Spleen (tissue), 11 donors: Measurements from ENCODE around the gene HERC5. TPM values are rescaled to one million over a fixed set of nuclear protein-coding genes. Genes with fewer than 3 reads are reported as not detected.

Source experiments
- DNase-seq: peaks from one replicate; pipeline ENCODE4 v3.0.0-alpha.2; 2020
- H3K27ac ChIP-seq, 8 donors: fragments of 200-600 bp; sonication (generic) in 7 of 8; 1 replicate in 4 of 8; 2 replicates in 4 of 8; pipeline versions ENCODE4 v1.5.0 to v1.8.0; 2016 to 2021; ENCODE audit warnings: inconsistent platforms in 4 of 8, mild to moderate bottlenecking in 4 of 8, moderate library complexity in 1 of 8
- H3K27me3 ChIP-seq, 7 donors: fragments of 200-600 bp; sonication (generic) in 6 of 7; replicated peaks in 1 of 7; 1 replicate in 4 of 7; 2 replicates in 3 of 7; pipeline versions ENCODE4 v1.5.0 to v1.8.0; 2016 to 2021; ENCODE audit warnings: inconsistent platforms in 3 of 7, mild to moderate bottlenecking in 1 of 7
- H3K36me3 ChIP-seq, 6 donors: fragments of 200-600 bp; sonication (generic) in 5 of 6; 1 replicate in 4 of 6; 2 replicates in 2 of 6; pipeline versions ENCODE4 v1.5.0 to v1.8.0; 2016 to 2021; ENCODE audit warnings: inconsistent platforms in 2 of 6
- H3K4me1 ChIP-seq, 6 donors: fragments of 200-600 bp; sonication (generic) in 5 of 6; 1 replicate in 3 of 6; 2 replicates in 3 of 6; pipeline versions ENCODE4 v1.5.0 to v1.8.0; 2016 to 2021; ENCODE audit warnings: inconsistent platforms in 3 of 6
- H3K4me3 ChIP-seq, 8 donors: fragments of 200-600 bp; sonication (generic) in 7 of 8; 1 replicate in 4 of 8; 2 replicates in 4 of 8; pipeline versions ENCODE4 v1.5.0 to v1.8.0; 2016 to 2021; ENCODE audit warnings: inconsistent platforms in 4 of 8, mild to moderate bottlenecking in 4 of 8, moderate library complexity in 2 of 8
- H3K9me3 ChIP-seq, 8 donors: fragments of 200-600 bp; sonication (generic) in 7 of 8; 1 replicate in 4 of 8; 2 replicates in 4 of 8; pipeline versions ENCODE4 v1.5.0 to v1.8.0; 2016 to 2021; ENCODE audit warnings: inconsistent platforms in 4 of 8
- CTCF ChIP-seq, 11 experiments: fragments of 200-600 bp in 7 of 11; fragments of 450-650 bp in 4 of 11; sonication (generic) in 4 of 11; IDR thresholded peaks in 8 of 11; conservative IDR thresholded peaks in 3 of 11; 1 replicate in 7 of 11; 2 replicates in 4 of 11; pipeline versions ENCODE4 v1.4.0 to v1.8.0; 2016 to 2021; ENCODE audit warnings: antibody characterized with exemption in 11 of 11, inconsistent platforms in 4 of 11, mild to moderate bottlenecking in 1 of 11
- POLR2A ChIP-seq, 3 donors: fragments of 450-650 bp; IDR thresholded peaks; one replicate each; pipeline ENCODE4 v1.5.1; 2017; ENCODE audit warnings: antibody characterized with exemption in 3 of 3, mild to moderate bottlenecking in 1 of 3
- POLR2AphosphoS5 ChIP-seq, 3 donors: sonication (generic); formaldehyde crosslinking; IDR thresholded peaks; one replicate each; pipeline ENCODE4 v1.5.1; 2017; ENCODE audit warnings: antibody characterized with exemption in 3 of 3
- WGBS, 5 donors: extraction: QIAGEN DNeasy Blood & Tissue Kit in 3 of 5; methylation state at CpG; one replicate each; pipeline versions ENCODE4 v1.1.5 to v1.1.7; 2013 to 2018; 5-methylcytosine and 5-hydroxymethylcytosine counted together
- intact Hi-C: fragments of 100-400 bp; cut with DNase I; formaldehyde crosslinking; loops from one replicate; pipeline ENCODE4 v1.15.0; 2023; ENCODE audit warnings: low total_unique reads
- polyA plus RNA-seq, 3 donors: library from polyadenylated mRNA; stranded (reverse); fragments of 200-250 nt; gene quantifications; one replicate each; pipeline ENCODE4 v1.2.1, GENCODE V29; 2013
- total RNA-seq, 7 donors: library from RNA; depleted of rRNA in 3 of 7; stranded (reverse); fragments of >200 nt in 3 of 7; fragmentation: NEBNext Ultra II Directional in 4 of 7; extraction: Animal tissue kit (Norgen Biotek cat#: 25700) in 4 of 7; gene quantifications; one replicate each; pipeline versions ENCODE4 v1.1.0 to v1.2.1, GENCODE V29; 2016 to 2021
- donor health status: healthy with polysubstance abuse.
- donor health status: DM: no; HTN: no; CAD: no; lungs with moderate emphysema.
- donor health status: DM: no; HTN: no; CAD: no.
- donor health status: Bipolar disorder and iron deficiency.
- donor health status: healthy.
- donor health status: DM: no; HTN: no; CAD: no.
- donor health status: DM: yes; HTN: yes; CAD: no.

The HERC5 gene
- total and polyA plus RNA-seq, 10 donors = 3.9 to 19.1 (median 10.5) TPM

- Histone ChIP-seq H3K4me3 (peak overlapping the region in 1 of 8 donors; percentile 42), H3K9me3 (no peaks in the 10 kb centered on the region), H3K4me1 (peaks cover under 1 to 35% (median 20%) of the 10 kb centered on the region in 6 donors), H3K36me3 (no peaks in the 10 kb centered on the region), H3K27me3 (no peaks in the 10 kb centered on the region), H3K27ac (no peak overlapping the region)
- DNase-seq = no peak
- TF ChIP-seq CTCF (IDR thresholded peaks at IDR 0.05 in 8 of 11, conservative IDR thresholded peaks at IDR 0.05 in 3 of 11) (no peak), POLR2AphosphoS5 (IDR thresholded peaks at IDR 0.05) (no peak), POLR2A (IDR thresholded peaks at IDR 0.05) (no peak)
- intact Hi-C loops = no loop called here
- 86 to 89% (median 87%) methylated on average over 8 of the region's 8 CpGs for WGBS, 5 donors
These were observed 70.9 kb downstream of the HERC5 start for GRCh38 chr4:88527787-88528186.

GRCh38 chr4:88528861-88529260 is 71.9 kb downstream of the HERC5 start:
- TF ChIP-seq POLR2A (IDR thresholded peaks at IDR 0.05) = no peak
- TF ChIP-seq POLR2AphosphoS5 (IDR thresholded peaks at IDR 0.05) = no peak
- no peak for TF ChIP-seq CTCF (IDR thresholded peaks at IDR 0.05 in 8 of 11, conservative IDR thresholded peaks at IDR 0.05 in 3 of 11)
- peaks cover 0 to 27% (median 17%) of the 10 kb centered on the region in 6 donors for H3K4me1 ChIP-seq
- H3K36me3 ChIP-seq = no peaks in the 10 kb centered on the region
- H3K27ac ChIP-seq = no peak overlapping the region
- no peak for DNase-seq
- no peak overlapping the region for H3K4me3 ChIP-seq
- intact Hi-C loops = no loop called here
- WGBS, 5 donors = 90 to 92% (median 91%) methylated on average over 3 of the region's 3 CpGs
- H3K9me3 ChIP-seq = no peaks in the 10 kb centered on the region
- H3K27me3 ChIP-seq = no peaks in the 10 kb centered on the region

- Histone ChIP-seq H3K9me3 (no peaks in the 10 kb centered on the region), H3K27ac (no peak overlapping the region), H3K36me3 (no peaks in the 10 kb centered on the region), H3K4me3 (no peak overlapping the region), H3K27me3 (no peaks in the 10 kb centered on the region), H3K4me1 (peaks cover 0 to 2% (median under 1%) of the 10 kb centered on the region in 6 donors)
- DNase-seq = no peak
- no peak for TF ChIP-seq POLR2A (IDR thresholded peaks at IDR 0.05)
- no peak for TF ChIP-seq POLR2AphosphoS5 (IDR thresholded peaks at IDR 0.05)
- TF ChIP-seq CTCF (IDR thresholded peaks at IDR 0.05 in 8 of 11, conservative IDR thresholded peaks at IDR 0.05 in 3 of 11) = no peak
- 80 to 92% (median 85%) methylated on average over 3 of the region's 3 CpGs for WGBS, 5 donors
- intact Hi-C loops = loop anchor here (5.0 to 10.0 kb wide), 2 partner anchors 56 to 493 kb away; no protein-coding TSS in a partner anchor
These were observed 74.6 kb downstream of the HERC5 start for GRCh38 chr4:88531549-88531948.

GRCh38 chr4:88533088-88533790 is 76.3 kb downstream of the HERC5 start:
- H3K36me3 ChIP-seq = no peaks in the 10 kb centered on the region
- intact Hi-C loops = loop anchor here (5.0 to 10.0 kb wide), 2 partner anchors 54 to 492 kb away; no protein-coding TSS in a partner anchor
- H3K27me3 ChIP-seq = no peaks in the 10 kb centered on the region
- H3K4me3 ChIP-seq = no peak overlapping the region
- no peaks in the 10 kb centered on the region for H3K9me3 ChIP-seq
- H3K4me1 ChIP-seq = no peaks in the 10 kb centered on the region
- DNase-seq = no peak
- WGBS, 5 donors = 83 to 92% (median 89%) methylated on average over 6 of the region's 6 CpGs
- no peak for TF ChIP-seq POLR2AphosphoS5 (IDR thresholded peaks at IDR 0.05)
- TF ChIP-seq CTCF (IDR thresholded peaks at IDR 0.05 in 8 of 11, conservative IDR thresholded peaks at IDR 0.05 in 3 of 11) = no peak
- peak overlapping the region in 1 of 8 donors; percentile 23 for H3K27ac ChIP-seq
